CD4-positive, alpha-beta T cell treated with Interleukin-15 for 1 hour (primary cell): ENCODE results near the gene NTN5.
"Not testable (repeated sequence)": the region's sequence is repeated elsewhere in the genome, so short reads cannot be mapped to it uniquely, and the experiment has no call there.

Experiments
- DNase-seq: peaks from one replicate; pipeline ENCODE4 v3.0.0-alpha.2; 2020

The NTN5 gene

GRCh38 chr19:48672994-48673393 lies at the start of gene NTN5:
TSS of gene NTN5 (minus strand) at chr19:48673017. CDS start at chr19:48670986, 2,031 bp downstream.
- DNase-seq: no peak

- no peak for DNase-seq
These were observed 49.4 kb upstream of the NTN5 start for GRCh38 chr19:48722196-48722708.

- DNase-seq: peak; percentile 96
These were observed 47.9 kb upstream of the NTN5 start for GRCh38 chr19:48720613-48721296.

- DNase-seq: no peak
These were observed 47.4 kb upstream of the NTN5 start for GRCh38 chr19:48720251-48720612.

- no peak for DNase-seq
These were observed 46.7 kb upstream of the NTN5 start, which contains the start of gene MAMSTR for GRCh38 chr19:48719263-48720171. TSS of gene MAMSTR (minus strand) at chr19:48719725. CDS start at chr19:48719031, 694 bp downstream.

- DNase-seq: no peak
These were observed 46.0 kb upstream of the NTN5 start for GRCh38 chr19:48718711-48719231.

- DNase-seq: not testable (repeated sequence)
These were observed 45.3 kb upstream of the NTN5 start for GRCh38 chr19:48718106-48718505.

- DNase-seq: no peak
These were observed 43.9 kb upstream of the NTN5 start for GRCh38 chr19:48716562-48717291.

- DNase-seq: no peak
These were observed 42.9 kb upstream of the NTN5 start for GRCh38 chr19:48715681-48716171.

GRCh38 chr19:48714759-48715675 lies 42.2 kb upstream of the NTN5 start:
- DNase-seq: no peak

GRCh38 chr19:48713864-48714755 lies 41.3 kb upstream of the NTN5 start:
- peak; percentile 99 for DNase-seq

- no peak for DNase-seq
These were observed 40.4 kb upstream of the NTN5 start for GRCh38 chr19:48713041-48713863.

GRCh38 chr19:48711106-48711662 lies 38.4 kb upstream of the NTN5 start:
- no peak for DNase-seq

GRCh38 chr19:48708471-48708870 lies 35.7 kb upstream of the NTN5 start:
- DNase-seq: no peak

GRCh38 chr19:48705431-48705830 lies 32.6 kb upstream of the NTN5 start:
- DNase-seq: no peak

- no peak for DNase-seq
These were observed 30.5 kb upstream of the NTN5 start for GRCh38 chr19:48703316-48703715.

- no peak for DNase-seq
These were observed 29.9 kb upstream of the NTN5 start for GRCh38 chr19:48702701-48703100.

GRCh38 chr19:48698046-48698445 lies 25.2 kb upstream of the NTN5 start:
- DNase-seq: no peak

- no peak for DNase-seq
These were observed 23.7 kb upstream of the NTN5 start for GRCh38 chr19:48696353-48697010.
